Colonic mucosa (tissue), 4 donors: ENCODE results near the gene APOL3. TPM values are rescaled to one million over a fixed set of nuclear protein-coding genes. Genes with fewer than 3 reads are reported as not detected.
A peak's percentile ranks its signal among the peaks of the same experiment; 100 is the strongest.

Source experiments
- DNase-seq: peaks from one replicate; pipeline ENCODE4 v3.0.0-alpha.2; 2020
- H3K27ac ChIP-seq: fragments of 200-600 bp; one replicate; pipeline ENCODE4 v1.8.0; 2021
- H3K27me3 ChIP-seq: fragments of 200-600 bp; one replicate; pipeline ENCODE4 v1.8.0; 2021
- H3K36me3 ChIP-seq: fragments of 200-600 bp; one replicate; pipeline ENCODE4 v1.8.0; 2021
- H3K4me1 ChIP-seq: fragments of 200-600 bp; one replicate; pipeline ENCODE4 v1.8.0; 2021; ENCODE audit warnings: mild to moderate bottlenecking
- H3K4me3 ChIP-seq: fragments of 200-600 bp; one replicate; pipeline ENCODE4 v1.8.0; 2021
- H3K9ac ChIP-seq, 2 donors: one replicate each; pipeline ENCODE4 v1.7.0; 2013; ENCODE audit warnings: control low read depth in 2 of 2, low read depth in 2 of 2, low read length in 2 of 2
- H3K9me3 ChIP-seq: fragments of 200-600 bp; one replicate; pipeline ENCODE4 v1.8.0; 2021
- CTCF ChIP-seq: fragments of 200-600 bp; IDR thresholded peaks from one replicate; pipeline ENCODE4 v1.8.0; 2022; ENCODE audit warnings: antibody characterized with exemption, mild to moderate bottlenecking
- intact Hi-C: fragments of 100-400 bp; cut with DNase I; formaldehyde crosslinking; loops from one replicate; pipeline ENCODE4 v1.14.1; 2022
- total RNA-seq, 2 donors: library from RNA; stranded (reverse); fragmentation: NEBNext Ultra II Directional in 1 of 2; extraction: Animal tissue kit (Norgen Biotek cat#: 25700) in 1 of 2; gene quantifications; one replicate each; pipeline ENCODE4 v1.2.1, GENCODE V29; 2021
- donor health status: healthy.
- donor health status: DM: no; HTN: no; CAD: no.
- donor health status: DM: no; HTN: no; CAD: no.

The APOL3 gene
- total RNA-seq, 2 donors from 2014 or later, result 5.9 to 9.6 TPM

GRCh38 chr22:36149441-36149840 lies 11.1 kb downstream of the APOL3 start:
- intact Hi-C loops, result no loop called here
- TF ChIP-seq CTCF, result no peak
- no peak overlapping the region for H3K9ac ChIP-seq
- no peak overlapping the region for H3K27ac ChIP-seq
- no peak overlapping the region for H3K4me3 ChIP-seq
- no peaks in the 10 kb centered on the region for H3K36me3 ChIP-seq
- no peak for DNase-seq
- no peaks in the 10 kb centered on the region for H3K27me3 ChIP-seq
- H3K9me3 ChIP-seq, result no peaks in the 10 kb centered on the region
- no peaks in the 10 kb centered on the region for H3K4me1 ChIP-seq

- Histone ChIP-seq H3K4me3 (no peak overlapping the region), H3K27me3 (no peaks in the 10 kb centered on the region), H3K9me3 (no peaks in the 10 kb centered on the region), H3K27ac (no peak overlapping the region), H3K4me1 (no peaks in the 10 kb centered on the region), H3K9ac (no peak overlapping the region), H3K36me3 (no peaks in the 10 kb centered on the region)
- no peak for TF ChIP-seq CTCF
- DNase-seq, result no peak
- intact Hi-C loops, result no loop called here
Measured at GRCh38 chr22:36148411-36148810, 12.1 kb downstream of the APOL3 start.

GRCh38 chr22:36147196-36147791 lies 13.3 kb downstream of the APOL3 start:
- Histone ChIP-seq H3K36me3 (no peaks in the 10 kb centered on the region), H3K27me3 (no peaks in the 10 kb centered on the region), H3K27ac (no peak overlapping the region), H3K9me3 (no peaks in the 10 kb centered on the region), H3K9ac (no peak overlapping the region), H3K4me1 (no peaks in the 10 kb centered on the region), H3K4me3 (no peak overlapping the region)
- no peak for DNase-seq
- no peak for TF ChIP-seq CTCF
- intact Hi-C loops, result loop anchor here (2.0 kb wide), 1 partner anchor 34 kb away; no protein-coding TSS in a partner anchor

- TF ChIP-seq CTCF, result no peak
- H3K36me3 ChIP-seq, result no peaks in the 10 kb centered on the region
- no peaks in the 10 kb centered on the region for H3K27me3 ChIP-seq
- no peak for DNase-seq
- no peaks in the 10 kb centered on the region for H3K4me1 ChIP-seq
- no peak overlapping the region for H3K9ac ChIP-seq
- no peak overlapping the region for H3K27ac ChIP-seq
- no peaks in the 10 kb centered on the region for H3K9me3 ChIP-seq
- intact Hi-C loops, result loop anchor here (2.0 kb wide), 1 partner anchor 35 kb away; no protein-coding TSS in a partner anchor
- no peak overlapping the region for H3K4me3 ChIP-seq
Measured at GRCh38 chr22:36145881-36146280, 14.7 kb downstream of the APOL3 start.

GRCh38 chr22:36144886-36145541 lies 15.5 kb downstream of the APOL3 start:
- intact Hi-C loops, result no loop called here
- no peak overlapping the region for H3K9ac ChIP-seq

More at GRCh38 chr22:36144886-36145541, 15.5 kb downstream of the APOL3 start:
- peak; percentile 44 for TF ChIP-seq CTCF
- DNase-seq, result peak; percentile 40
- H3K27ac ChIP-seq, result no peak overlapping the region
- no peaks in the 10 kb centered on the region for H3K9me3 ChIP-seq
- no peaks in the 10 kb centered on the region for H3K4me1 ChIP-seq
- H3K4me3 ChIP-seq, result no peak overlapping the region
- H3K36me3 ChIP-seq, result no peaks in the 10 kb centered on the region
- no peaks in the 10 kb centered on the region for H3K27me3 ChIP-seq
